ENCODE results near the gene NDC80.
A peak's percentile ranks its signal among the peaks of the same experiment; 100 is the strongest.

The NDC80 gene

DNA sequence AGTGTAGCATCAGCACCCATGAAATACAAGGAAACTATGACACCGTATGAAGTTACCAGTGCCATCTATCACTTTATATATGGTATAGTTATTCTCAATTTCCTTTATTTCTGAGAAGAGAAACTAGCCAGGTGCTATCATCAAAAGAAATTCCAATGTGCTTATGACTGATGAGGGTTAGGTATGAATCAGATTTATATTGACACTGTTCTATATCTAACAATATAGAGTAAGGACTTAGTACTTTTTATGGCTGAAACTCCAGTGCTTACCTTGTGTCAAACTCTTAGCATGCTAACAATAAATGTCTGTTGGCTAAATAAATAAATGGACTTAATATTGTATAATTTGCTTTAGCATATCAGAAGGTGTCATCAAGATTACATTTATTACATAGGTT is 7.0 kb upstream of the NDC80 start:
- FAIRE-seq = no peak

DNA sequence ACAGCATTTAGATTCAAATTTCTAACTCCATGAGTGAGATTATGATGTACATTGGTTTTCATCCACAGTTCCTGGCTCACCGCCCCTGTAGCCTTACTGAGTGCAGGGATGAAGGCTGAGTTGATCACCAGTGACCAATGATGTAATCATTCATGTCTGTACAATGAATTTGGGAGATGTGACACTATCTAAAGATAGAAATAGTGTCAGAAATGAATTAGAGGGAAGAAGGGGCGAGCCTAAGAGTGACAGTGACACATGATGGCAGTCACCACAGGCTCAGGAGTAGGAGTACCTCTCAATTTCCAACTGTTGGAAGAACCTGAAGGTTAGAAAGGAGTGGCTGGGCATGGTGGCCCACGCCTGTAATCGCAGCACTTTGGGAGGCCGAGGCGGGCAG is 3.2 kb upstream of the NDC80 start:
- no peak for FAIRE-seq

DNA sequence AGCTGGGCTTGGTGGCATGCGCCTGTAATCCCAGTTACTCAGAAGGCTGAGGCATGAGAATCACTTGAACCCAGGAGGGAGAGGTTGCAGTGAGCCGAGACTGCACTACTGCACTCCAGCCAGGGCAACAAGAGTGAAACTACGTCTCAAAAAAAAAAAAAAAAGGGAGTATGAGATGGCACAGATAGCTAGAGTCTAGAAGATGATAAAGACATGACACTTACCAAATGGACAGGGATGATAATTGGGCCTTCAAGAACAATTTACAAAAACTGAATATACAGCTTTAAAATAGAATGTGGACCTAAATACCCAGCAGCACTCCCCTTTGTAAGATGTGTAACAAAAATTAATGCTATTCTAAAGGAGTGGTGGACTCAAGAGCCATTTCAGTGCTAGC is 2.8 kb upstream of the NDC80 start:
- FAIRE-seq = no peak

GRCh38 chr18:2569338-2570207 is 1.8 kb upstream of the NDC80 start:
- no peak for FAIRE-seq

- no peak for FAIRE-seq
Measured at GRCh38 chr18:2570772-2571199, 571 bp upstream of the NDC80 start.

GRCh38 chr18:2572171-2572569 is 813 bp downstream of the NDC80 start:
- no peak for FAIRE-seq

DNA sequence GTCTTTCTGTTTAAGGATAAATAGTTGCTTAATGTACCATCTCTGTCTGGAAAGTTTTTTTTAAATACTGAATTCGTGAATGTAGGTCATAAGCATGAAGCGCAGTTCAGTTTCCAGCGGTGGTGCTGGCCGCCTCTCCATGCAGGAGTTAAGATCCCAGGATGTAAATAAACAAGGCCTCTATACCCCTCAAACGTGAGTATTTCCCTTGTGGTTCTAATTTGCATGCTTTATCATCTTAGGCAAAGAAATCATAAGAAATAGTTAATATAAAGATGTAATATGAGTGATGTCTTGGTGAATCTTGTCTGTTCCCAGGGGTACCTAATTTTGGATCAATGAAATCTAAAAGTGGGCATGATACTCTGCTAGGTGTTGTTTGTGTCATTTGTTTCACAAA is 1.5 kb downstream of the NDC80 start:
- no peak for FAIRE-seq

GRCh38 chr18:2573408-2573807 is 2.1 kb downstream of the NDC80 start:
- no peak for FAIRE-seq

DNA sequence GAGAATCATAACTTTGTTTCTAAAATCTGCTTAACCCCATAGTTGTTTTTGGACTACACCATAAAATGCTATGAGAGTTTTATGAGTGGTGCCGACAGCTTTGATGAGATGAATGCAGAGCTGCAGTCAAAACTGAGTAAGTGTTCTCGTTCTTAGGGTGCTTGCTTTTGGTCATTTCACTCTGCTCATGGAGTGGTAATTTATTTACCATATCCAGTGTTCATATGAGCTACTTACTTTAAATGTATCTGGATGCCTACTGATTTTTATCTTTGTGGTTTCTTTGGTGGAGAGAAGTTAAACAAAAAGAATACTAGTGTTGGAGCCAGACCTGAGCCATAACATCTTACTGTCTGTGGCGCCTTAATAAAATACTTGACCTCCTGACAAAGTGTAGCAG is 16.4 kb downstream of the NDC80 start:
- FAIRE-seq = no peak

DNA sequence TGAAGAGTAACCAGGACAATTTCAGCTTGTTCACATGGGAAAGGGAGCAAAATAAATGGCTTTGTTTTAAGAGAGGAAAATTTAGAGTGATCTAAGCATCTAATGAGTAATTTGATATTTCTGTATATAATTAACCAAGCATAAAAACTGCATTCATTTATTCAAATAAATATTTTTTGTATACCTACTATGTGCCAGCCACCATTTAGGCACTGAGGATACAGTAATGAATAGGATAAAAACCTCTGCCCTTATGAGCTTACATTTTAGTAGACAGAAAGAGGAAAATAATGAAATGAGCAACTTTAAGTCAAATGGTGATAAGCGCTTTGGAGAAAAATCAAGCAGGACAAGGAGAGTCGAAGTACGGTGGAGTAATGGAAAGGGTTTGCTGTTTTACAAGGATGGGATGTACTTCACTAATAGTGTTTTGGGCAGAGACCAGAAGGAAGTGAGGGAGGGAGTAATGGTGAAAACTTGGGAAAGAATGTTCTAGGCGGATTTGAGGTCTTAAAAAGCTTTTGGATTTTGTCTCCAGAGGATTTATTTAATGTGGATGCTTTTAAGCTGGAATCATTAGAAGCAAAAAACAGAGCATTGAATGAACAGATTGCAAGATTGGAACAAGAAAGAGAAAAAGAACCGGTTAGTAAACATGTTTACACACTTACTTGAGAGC is 17.4 kb downstream of the NDC80 start:
- no peak for FAIRE-seq

DNA sequence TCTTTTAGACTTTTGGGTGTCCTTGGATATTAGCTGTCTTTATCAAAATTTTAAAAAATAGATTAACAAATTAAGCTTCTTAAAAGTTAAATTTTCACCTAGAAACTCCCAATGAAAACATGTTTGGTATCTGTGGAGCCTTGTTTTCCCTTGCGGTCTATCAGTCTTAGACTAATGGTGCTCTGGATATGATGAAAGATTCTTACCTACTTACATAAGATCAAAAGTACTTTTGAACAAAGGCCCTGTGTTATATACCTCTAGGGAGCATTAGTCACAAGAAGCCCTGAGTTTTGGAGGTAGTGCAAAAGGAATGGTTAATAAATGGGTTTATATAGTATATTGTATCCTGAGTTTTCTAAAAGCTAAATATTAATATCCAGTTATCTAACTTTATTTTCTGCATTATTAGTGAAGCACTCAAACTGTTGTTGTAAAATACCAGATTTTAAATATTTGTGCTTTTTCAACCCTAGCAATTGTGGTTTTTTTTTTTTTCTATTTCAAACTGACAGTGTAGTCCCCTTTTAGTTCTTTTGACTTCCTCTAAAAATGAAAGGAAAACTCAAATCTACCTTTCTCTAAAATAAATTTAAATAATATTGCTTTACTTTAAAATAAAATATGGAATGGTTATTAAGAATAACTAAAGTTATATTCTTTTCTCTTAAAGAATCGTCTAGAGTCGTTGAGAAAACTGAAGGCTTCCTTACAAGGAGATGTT is 18.1 kb downstream of the NDC80 start:
- FAIRE-seq = no peak

- no peak for FAIRE-seq
Measured at GRCh38 chr18:2590303-2590702, 18.9 kb downstream of the NDC80 start.

- no peak for FAIRE-seq
Measured at GRCh38 chr18:2597639-2598038, 26.3 kb downstream of the NDC80 start.

DNA sequence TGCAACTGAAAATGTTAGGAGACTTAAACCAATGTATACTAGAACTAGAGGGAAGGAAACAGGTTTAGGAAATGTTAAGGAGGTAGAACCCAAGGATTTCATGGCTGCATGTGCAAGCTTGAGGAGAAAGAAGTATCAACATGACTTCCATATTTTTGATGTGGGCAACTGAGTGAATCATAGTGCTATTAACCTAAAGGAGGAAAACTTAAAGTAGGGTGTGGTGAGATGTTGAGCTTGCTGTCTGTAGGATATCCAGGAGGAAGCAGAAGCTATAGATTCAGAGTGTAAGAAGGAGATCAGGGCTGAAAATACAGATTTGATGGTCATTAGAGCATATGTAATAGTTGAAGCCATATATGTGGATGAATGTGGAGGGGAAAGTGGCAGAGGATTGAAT is 31.5 kb downstream of the NDC80 start:
- no peak for FAIRE-seq

GRCh38 chr18:2606335-2606734 is 35.0 kb downstream of the NDC80 start:
- no peak for FAIRE-seq

- FAIRE-seq = no peak
Measured at GRCh38 chr18:2609604-2610003, 38.2 kb downstream of the NDC80 start.

- FAIRE-seq = no peak
Measured at GRCh38 chr18:2610549-2610948, 39.2 kb downstream of the NDC80 start.

- FAIRE-seq = no peak
Measured at GRCh38 chr18:2612996-2613395, 41.6 kb downstream of the NDC80 start.

DNA sequence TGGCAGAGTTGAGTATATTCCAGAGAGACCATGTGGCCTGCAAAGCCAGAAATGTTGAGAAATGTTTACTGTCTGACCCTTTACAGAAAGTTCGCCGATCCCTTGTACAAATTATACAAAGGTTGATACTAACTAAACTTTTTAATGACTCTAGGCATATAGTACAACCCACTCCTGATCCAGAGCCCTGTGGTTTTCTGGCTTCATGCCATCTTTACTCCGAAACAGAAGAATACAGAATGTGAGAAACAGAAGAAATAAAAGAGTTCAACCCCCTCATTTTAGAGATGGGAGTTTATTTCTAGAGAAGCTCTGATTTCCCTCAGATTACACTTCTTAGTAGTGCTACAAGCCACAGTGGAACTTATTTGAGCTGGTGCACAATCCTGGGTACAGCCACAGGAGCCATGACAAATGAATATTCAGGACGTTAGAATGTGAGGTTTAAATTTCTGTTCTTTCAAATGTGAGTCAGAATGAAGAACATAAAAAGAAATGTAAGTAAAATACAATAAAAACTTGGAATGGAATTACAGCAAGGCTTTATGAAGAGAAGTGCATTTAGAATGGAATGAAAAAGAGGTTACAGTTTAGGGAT is 46.1 kb downstream of the NDC80 start:
- no peak for FAIRE-seq

DNA sequence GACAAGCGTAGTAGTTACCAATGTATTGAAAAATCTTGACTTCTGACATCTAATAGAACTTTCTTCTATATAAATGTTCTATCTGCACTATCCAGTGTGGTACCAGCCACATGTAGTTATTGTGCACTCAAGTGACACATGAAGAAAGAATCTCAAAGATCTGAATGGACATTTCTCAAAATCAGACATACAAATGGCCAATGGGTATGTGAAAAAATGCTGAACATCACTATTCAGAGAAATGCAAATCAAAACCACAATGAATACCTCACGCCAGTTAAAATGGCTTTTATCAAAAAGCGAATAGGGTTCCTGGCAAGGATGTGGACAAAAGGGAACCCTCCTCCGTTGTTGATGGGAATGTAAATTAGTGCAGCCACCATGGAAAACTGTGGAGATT is 46.7 kb downstream of the NDC80 start:
- peak; percentile 23 for FAIRE-seq

- FAIRE-seq = no peak
Measured at GRCh38 chr18:2625217-2625616, 53.9 kb downstream of the NDC80 start.

DNA sequence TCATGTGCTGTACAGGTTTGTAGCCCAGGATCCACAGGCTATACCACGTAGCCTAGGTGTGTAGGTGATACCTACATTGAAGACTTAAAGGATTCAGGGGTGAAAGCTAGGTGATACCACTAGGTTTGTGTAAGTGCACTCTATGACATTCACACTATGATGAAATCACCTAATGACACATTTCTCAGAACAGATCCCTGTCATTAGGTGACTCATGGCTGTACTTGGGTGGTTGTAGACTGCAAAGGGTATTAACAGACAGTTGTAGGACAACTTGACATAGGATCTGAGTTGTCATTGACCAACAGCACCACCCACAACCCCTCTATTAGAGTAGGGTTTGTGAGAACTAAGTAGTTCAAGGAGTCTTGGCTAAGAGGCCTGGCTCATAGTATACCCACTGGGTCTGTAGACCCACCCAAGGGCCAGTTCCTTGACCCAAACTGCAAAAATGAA is 56.5 kb downstream of the NDC80 start:
- FAIRE-seq = no peak

GRCh38 chr18:2629003-2629402 is 57.6 kb downstream of the NDC80 start:
- no peak for FAIRE-seq

Data from G401.6 (cell line).